Measurements from ENCODE around the gene TRIM44. TPM values are rescaled to one million over a fixed set of nuclear protein-coding genes. Genes with fewer than 3 reads are reported as not detected.
A peak's percentile ranks its signal among the peaks of the same experiment; 100 is the strongest.
"Not testable (repeated sequence)": the region's sequence is repeated elsewhere in the genome, so short reads cannot be mapped to it uniquely, and the experiment has no call there.

The TRIM44 gene
- total and polyA plus RNA-seq, 4 donors: 27.6 to 65.0 (median 45.4) TPM

GRCh38 chr11:35650467-35650866, 12.1 kb upstream of the TRIM44 start:
- no peaks in the 10 kb centered on the region for H3K4me1 ChIP-seq (ENCODE audit: control insufficient read depth, insufficient read depth, low read length)
- no peaks in the 10 kb centered on the region for H3K36me3 ChIP-seq (ENCODE audit: control insufficient read depth, insufficient read depth, low read length)
- DNase-seq (ENCODE audit: low read depth in 4 of 6, low spot score in 6 of 6): no peak
- no peak overlapping the region for H3K4me3 ChIP-seq (ENCODE audit: low read depth, low read length)
- H3K27ac ChIP-seq (ENCODE audit: low read depth, low read length): no peak overlapping the region
- H3K27me3 ChIP-seq (ENCODE audit: control insufficient read depth, insufficient read depth, low read length): no peaks in the 10 kb centered on the region
- H3K9me3 ChIP-seq (ENCODE audit: control insufficient read depth, insufficient read depth, low read length): no peaks in the 10 kb centered on the region
- 92% methylated on average over 3 of the region's 4 CpGs for WGBS (ENCODE audit: insufficient coverage)

DNA sequence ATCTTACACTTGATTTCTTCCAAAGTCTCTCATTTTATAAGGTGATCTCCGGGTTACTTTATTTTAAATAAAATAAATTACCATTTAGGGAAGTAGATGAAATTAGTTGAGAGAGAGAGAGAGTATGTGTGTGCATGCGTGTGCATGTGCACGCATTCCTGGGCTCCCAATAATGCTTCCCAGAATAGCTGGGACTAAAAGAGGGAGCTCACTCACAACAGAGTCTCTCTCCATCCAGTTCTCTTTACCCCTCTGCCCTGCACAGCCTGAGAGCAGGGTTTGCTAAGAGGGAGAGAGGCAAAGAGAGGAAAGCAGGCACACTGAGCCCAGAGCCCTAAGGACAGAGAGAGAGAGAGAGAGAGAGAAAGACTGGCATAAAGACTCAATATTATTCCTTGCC, 11.3 kb upstream of the TRIM44 start:
- H3K4me3 ChIP-seq (ENCODE audit: low read depth, low read length): no peak overlapping the region
- H3K36me3 ChIP-seq (ENCODE audit: control insufficient read depth, insufficient read depth, low read length): no peaks in the 10 kb centered on the region
- no peaks in the 10 kb centered on the region for H3K27me3 ChIP-seq (ENCODE audit: control insufficient read depth, insufficient read depth, low read length)
- no peaks in the 10 kb centered on the region for H3K4me1 ChIP-seq (ENCODE audit: control insufficient read depth, insufficient read depth, low read length)
- H3K27ac ChIP-seq (ENCODE audit: low read depth, low read length): no peak overlapping the region
- no peak for DNase-seq (ENCODE audit: low read depth in 4 of 6, low spot score in 6 of 6)
- H3K9me3 ChIP-seq (ENCODE audit: control insufficient read depth, insufficient read depth, low read length): no peaks in the 10 kb centered on the region
- WGBS (ENCODE audit: insufficient coverage): no CpG with 5 or more reads among the region's 3 CpGs

DNA sequence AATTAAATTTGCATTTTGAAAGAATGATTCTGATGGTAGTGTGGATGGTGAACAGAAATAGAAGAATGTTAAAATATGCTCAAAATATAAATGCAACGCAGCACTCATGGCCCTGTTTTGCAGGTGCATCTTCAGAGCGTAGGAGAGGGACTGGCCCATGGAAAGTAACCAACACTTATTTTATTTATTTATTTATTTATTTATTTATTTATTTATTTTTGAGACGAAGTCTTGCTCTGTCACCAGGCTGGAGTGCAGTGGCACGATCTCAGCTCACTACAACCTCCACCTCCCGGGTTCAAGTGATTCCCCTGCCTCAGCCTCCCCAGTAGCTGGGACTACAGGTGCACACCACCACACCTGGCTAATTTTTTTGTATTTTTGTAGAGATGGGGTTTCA, 9.8 kb upstream of the TRIM44 start:
- H3K27ac ChIP-seq (ENCODE audit: low read depth, low read length); H3K4me3 ChIP-seq (ENCODE audit: low read depth, low read length); H3K4me1 ChIP-seq (ENCODE audit: control insufficient read depth, insufficient read depth, low read length); H3K27me3 ChIP-seq (ENCODE audit: control insufficient read depth, insufficient read depth, low read length); H3K36me3 ChIP-seq (ENCODE audit: control insufficient read depth, insufficient read depth, low read length); DNase-seq (ENCODE audit: low read depth in 4 of 6, low spot score in 6 of 6); H3K9me3 ChIP-seq (ENCODE audit: control insufficient read depth, insufficient read depth, low read length): not testable (repeated sequence)
- WGBS (ENCODE audit: insufficient coverage): no CpG with 5 or more reads among the region's 5 CpGs

DNA sequence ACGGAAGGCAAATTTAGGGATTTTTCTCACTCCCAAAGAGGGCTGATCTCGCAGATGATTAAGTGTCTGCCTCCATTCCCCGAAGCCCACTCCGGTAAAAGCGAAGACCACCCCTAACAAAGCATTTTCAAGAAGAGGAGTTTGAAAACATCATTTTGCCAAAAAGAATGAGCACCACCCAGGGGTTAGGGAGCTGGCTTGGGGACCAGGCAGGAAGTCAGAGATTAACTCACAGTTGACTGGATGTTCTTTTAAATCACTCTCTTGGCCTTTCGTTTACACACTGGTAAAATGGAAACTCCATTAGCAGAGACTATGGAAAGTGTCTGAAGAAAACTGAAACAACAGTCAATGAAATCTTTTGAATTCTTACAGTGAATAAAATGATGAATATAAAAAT, 7.9 kb upstream of the TRIM44 start:
- Histone ChIP-seq H3K9me3 (ENCODE audit: control insufficient read depth, insufficient read depth, low read length) (no peaks in the 10 kb centered on the region), H3K27me3 (ENCODE audit: control insufficient read depth, insufficient read depth, low read length) (no peaks in the 10 kb centered on the region), H3K4me3 (ENCODE audit: low read depth, low read length) (no peak overlapping the region), H3K36me3 (ENCODE audit: control insufficient read depth, insufficient read depth, low read length) (no peaks in the 10 kb centered on the region), H3K4me1 (ENCODE audit: control insufficient read depth, insufficient read depth, low read length) (no peaks in the 10 kb centered on the region), H3K27ac (ENCODE audit: low read depth, low read length) (no peak overlapping the region)
- DNase-seq (ENCODE audit: low read depth in 4 of 6, low spot score in 6 of 6): no peak
- WGBS (ENCODE audit: insufficient coverage): no CpG with 5 or more reads among the region's 6 CpGs

- H3K9me3 ChIP-seq (ENCODE audit: control insufficient read depth, insufficient read depth, low read length): no peaks in the 10 kb centered on the region
- whole genome bisulfite sequencing (ENCODE audit: insufficient coverage): no CpG with 5 or more reads among the region's 1 CpG
- H3K27ac ChIP-seq (ENCODE audit: low read depth, low read length): no peak overlapping the region
- no peaks in the 10 kb centered on the region for H3K4me1 ChIP-seq (ENCODE audit: control insufficient read depth, insufficient read depth, low read length)
- H3K4me3 ChIP-seq (ENCODE audit: low read depth, low read length): no peak overlapping the region
- H3K27me3 ChIP-seq (ENCODE audit: control insufficient read depth, insufficient read depth, low read length): no peaks in the 10 kb centered on the region
- DNase-seq (ENCODE audit: low read depth in 4 of 6, low spot score in 6 of 6): peak in 1 of 6 donors; percentile 47
- H3K36me3 ChIP-seq (ENCODE audit: control insufficient read depth, insufficient read depth, low read length): no peaks in the 10 kb centered on the region
Measured at GRCh38 chr11:35655254-35655653, 7.3 kb upstream of the TRIM44 start.

GRCh38 chr11:35655856-35656255, 6.7 kb upstream of the TRIM44 start:
- Histone ChIP-seq H3K4me3 (ENCODE audit: low read depth, low read length) (no peak overlapping the region), H3K9me3 (ENCODE audit: control insufficient read depth, insufficient read depth, low read length) (no peaks in the 10 kb centered on the region), H3K27ac (ENCODE audit: low read depth, low read length) (no peak overlapping the region), H3K4me1 (ENCODE audit: control insufficient read depth, insufficient read depth, low read length) (no peaks in the 10 kb centered on the region), H3K36me3 (ENCODE audit: control insufficient read depth, insufficient read depth, low read length) (no peaks in the 10 kb centered on the region), H3K27me3 (ENCODE audit: control insufficient read depth, insufficient read depth, low read length) (no peaks in the 10 kb centered on the region)
- DNase-seq (ENCODE audit: low read depth in 4 of 6, low spot score in 6 of 6): no peak
- WGBS (ENCODE audit: insufficient coverage): 89% methylated on average over 4 of the region's 4 CpGs

GRCh38 chr11:35658020-35658948, 4.3 kb upstream of the TRIM44 start:
- Histone ChIP-seq H3K36me3 (ENCODE audit: control insufficient read depth, insufficient read depth, low read length) (no peaks in the 10 kb centered on the region), H3K4me3 (ENCODE audit: low read depth, low read length) (no peak overlapping the region), H3K4me1 (ENCODE audit: control insufficient read depth, insufficient read depth, low read length) (peaks cover 5% of the 10 kb centered on the region), H3K27me3 (ENCODE audit: control insufficient read depth, insufficient read depth, low read length) (no peaks in the 10 kb centered on the region), H3K9me3 (ENCODE audit: control insufficient read depth, insufficient read depth, low read length) (no peaks in the 10 kb centered on the region), H3K27ac (ENCODE audit: low read depth, low read length) (no peak overlapping the region)
- WGBS (ENCODE audit: insufficient coverage): 60% methylated on average over 1 of the region's 3 CpGs
- DNase-seq (ENCODE audit: low read depth in 4 of 6, low spot score in 6 of 6): no peak

GRCh38 chr11:35661534-35661933, 1.0 kb upstream of the TRIM44 start:
- peak in 2 of 6 donors; percentile 22 to 60 for DNase-seq (ENCODE audit: low read depth in 4 of 6, low spot score in 6 of 6)
- no CpG with 5 or more reads among the region's 5 CpGs for WGBS (ENCODE audit: insufficient coverage)
- peaks cover 9% of the 10 kb centered on the region for H3K4me1 ChIP-seq (ENCODE audit: control insufficient read depth, insufficient read depth, low read length)
- H3K27me3 ChIP-seq (ENCODE audit: control insufficient read depth, insufficient read depth, low read length): no peaks in the 10 kb centered on the region
- no peaks in the 10 kb centered on the region for H3K36me3 ChIP-seq (ENCODE audit: control insufficient read depth, insufficient read depth, low read length)
- peak overlapping the region; percentile 88 for H3K4me3 ChIP-seq (ENCODE audit: low read depth, low read length)
- peaks cover 4% of the 10 kb centered on the region for H3K9me3 ChIP-seq (ENCODE audit: control insufficient read depth, insufficient read depth, low read length)
- H3K27ac ChIP-seq (ENCODE audit: low read depth, low read length): peak overlapping the region; percentile 94

GRCh38 chr11:35662061-35662648, 420 bp upstream of the TRIM44 start:
- peak in 4 of 6 donors; percentile 11 to 81 (median 78) for DNase-seq (ENCODE audit: low read depth in 4 of 6, low spot score in 6 of 6)
- Histone ChIP-seq H3K4me3 (ENCODE audit: low read depth, low read length) (peak overlapping the region; percentile 88), H3K4me1 (ENCODE audit: control insufficient read depth, insufficient read depth, low read length) (peaks cover 9% of the 10 kb centered on the region), H3K27me3 (ENCODE audit: control insufficient read depth, insufficient read depth, low read length) (no peaks in the 10 kb centered on the region), H3K27ac (ENCODE audit: low read depth, low read length) (peak overlapping the region; percentile 94), H3K36me3 (ENCODE audit: control insufficient read depth, insufficient read depth, low read length) (no peaks in the 10 kb centered on the region), H3K9me3 (ENCODE audit: control insufficient read depth, insufficient read depth, low read length) (peaks cover 10% of the 10 kb centered on the region)
- 0% methylated on average over 7 of the region's 12 CpGs for WGBS (ENCODE audit: insufficient coverage)

DNA sequence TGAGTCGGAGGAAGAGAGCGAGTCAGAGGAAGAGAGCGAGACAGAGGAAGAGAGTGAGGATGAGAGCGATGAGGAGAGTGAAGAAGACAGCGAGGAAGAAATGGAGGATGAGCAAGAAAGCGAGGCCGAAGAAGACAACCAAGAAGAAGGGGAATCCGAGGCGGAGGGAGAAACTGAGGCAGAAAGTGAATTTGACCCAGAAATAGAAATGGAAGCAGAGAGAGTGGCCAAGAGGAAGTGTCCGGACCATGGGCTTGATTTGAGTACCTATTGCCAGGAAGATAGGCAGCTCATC, 780 bp downstream of the TRIM44 start:
- DNase-seq (ENCODE audit: low read depth in 4 of 6, low spot score in 6 of 6): no peak
- 89% methylated on average over 10 of the region's 10 CpGs for WGBS (ENCODE audit: insufficient coverage)
- H3K27ac ChIP-seq (ENCODE audit: low read depth, low read length): peak overlapping the region; percentile 94
- H3K27me3 ChIP-seq (ENCODE audit: control insufficient read depth, insufficient read depth, low read length): no peaks in the 10 kb centered on the region
- H3K9me3 ChIP-seq (ENCODE audit: control insufficient read depth, insufficient read depth, low read length): peaks cover 11% of the 10 kb centered on the region
- H3K4me1 ChIP-seq (ENCODE audit: control insufficient read depth, insufficient read depth, low read length): peaks cover 9% of the 10 kb centered on the region
- H3K36me3 ChIP-seq (ENCODE audit: control insufficient read depth, insufficient read depth, low read length): no peaks in the 10 kb centered on the region
- H3K4me3 ChIP-seq (ENCODE audit: low read depth, low read length): peak overlapping the region; percentile 88

Data from spinal cord (tissue), 10 donors.